ENCODE measurements around the gene RSRP1.

DNA sequence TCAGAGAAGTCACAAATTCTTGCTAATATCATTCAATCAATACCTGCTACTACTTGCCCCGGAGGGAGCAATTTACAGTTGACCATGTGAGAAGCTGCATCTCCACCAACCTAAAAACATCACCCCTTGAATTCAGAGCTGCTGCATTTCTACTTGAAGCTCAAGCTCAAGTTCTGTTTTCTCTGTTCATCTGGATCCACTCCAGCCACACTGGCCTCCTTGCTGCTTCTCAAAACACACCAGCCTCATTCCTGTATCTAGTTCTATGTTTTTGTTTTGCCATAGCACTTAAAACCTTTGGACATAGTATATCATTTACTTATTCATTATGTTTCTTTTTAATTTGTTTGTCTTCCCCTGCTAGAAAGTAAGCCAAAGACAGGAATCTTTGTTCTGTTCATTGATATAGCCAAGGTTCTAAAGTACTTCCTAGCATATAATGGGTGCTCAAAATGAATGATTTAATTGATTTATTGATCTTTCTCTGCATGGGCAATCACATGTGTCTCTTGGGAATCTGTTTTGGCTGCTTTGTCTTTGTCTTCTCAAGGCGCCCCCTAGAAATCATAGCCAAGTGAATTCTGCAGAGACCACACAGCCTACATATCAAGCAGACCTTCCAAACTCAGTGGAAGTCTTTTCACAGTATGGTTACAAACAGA lies 38.6 kb downstream of the RSRP1 start:
- no peak for TF ChIP-seq EZH2 (IDR thresholded peaks at IDR 0.05; ENCODE audit: low read depth)
- TF ChIP-seq, protein P1, sequence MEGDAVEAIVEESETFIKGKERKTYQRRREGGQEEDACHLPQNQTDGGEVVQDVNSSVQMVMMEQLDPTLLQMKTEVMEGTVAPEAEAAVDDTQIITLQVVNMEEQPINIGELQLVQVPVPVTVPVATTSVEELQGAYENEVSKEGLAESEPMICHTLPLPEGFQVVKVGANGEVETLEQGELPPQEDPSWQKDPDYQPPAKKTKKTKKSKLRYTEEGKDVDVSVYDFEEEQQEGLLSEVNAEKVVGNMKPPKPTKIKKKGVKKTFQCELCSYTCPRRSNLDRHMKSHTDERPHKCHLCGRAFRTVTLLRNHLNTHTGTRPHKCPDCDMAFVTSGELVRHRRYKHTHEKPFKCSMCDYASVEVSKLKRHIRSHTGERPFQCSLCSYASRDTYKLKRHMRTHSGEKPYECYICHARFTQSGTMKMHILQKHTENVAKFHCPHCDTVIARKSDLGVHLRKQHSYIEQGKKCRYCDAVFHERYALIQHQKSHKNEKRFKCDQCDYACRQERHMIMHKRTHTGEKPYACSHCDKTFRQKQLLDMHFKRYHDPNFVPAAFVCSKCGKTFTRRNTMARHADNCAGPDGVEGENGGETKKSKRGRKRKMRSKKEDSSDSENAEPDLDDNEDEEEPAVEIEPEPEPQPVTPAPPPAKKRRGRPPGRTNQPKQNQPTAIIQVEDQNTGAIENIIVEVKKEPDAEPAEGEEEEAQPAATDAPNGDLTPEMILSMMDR (conservative IDR thresholded peaks at IDR 0.05), result no peak

Measured in PC-9 (cell line).